ENCODE data around the gene DNAJC10.

Gene DNAJC10

DNA sequence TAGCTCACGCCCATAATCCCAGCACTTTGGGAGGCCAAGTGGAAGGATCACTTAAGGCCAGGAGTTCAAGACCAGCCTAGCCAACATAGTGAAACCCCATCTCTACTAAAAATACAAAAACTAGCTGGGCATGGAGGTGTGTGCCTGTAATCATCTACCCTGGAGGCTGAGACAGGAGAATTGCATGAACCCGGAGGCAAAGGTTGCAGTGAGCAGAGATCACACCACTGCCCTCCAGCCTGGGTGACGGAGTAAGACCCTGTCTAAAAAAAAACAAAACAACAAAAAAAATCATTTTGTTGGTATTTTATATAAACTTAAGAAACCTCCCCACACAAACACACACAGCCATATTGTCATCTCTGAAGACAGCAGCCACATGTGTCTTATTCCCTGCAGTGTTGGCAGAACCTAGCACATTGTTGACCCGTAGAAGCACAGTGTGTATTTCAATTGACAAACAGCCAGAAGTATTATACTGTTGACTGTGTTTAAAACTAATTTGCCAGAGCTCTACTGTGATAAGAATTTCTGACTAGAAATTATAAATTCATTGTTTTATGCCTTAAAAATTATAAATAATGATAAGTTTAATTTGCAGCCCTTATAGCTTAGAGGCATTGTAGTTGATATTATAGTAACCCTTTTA lies 68.1 kb downstream of the DNAJC10 start:
- DNase-seq (ENCODE audit: low read depth in 2 of 2), result no peak

DNA sequence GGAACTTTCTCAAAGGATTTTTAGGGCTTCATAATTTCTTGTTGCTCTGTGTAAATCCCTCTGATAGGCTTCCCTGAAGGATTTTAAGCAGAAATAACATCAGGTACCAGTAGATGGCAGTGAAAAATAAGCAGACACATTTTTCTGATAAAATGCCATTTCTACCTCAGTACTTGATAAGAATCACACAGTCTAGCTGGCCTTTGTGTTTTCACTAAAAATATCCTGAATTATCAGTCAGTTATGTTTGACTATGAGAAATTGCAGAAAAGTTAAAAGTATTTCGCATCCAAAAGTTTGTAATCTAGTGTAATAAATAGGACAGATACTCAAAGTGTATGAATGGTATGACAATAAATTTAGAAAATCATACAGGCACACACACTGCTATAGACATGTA lies 68.7 kb downstream of the DNAJC10 start:
- no peak for DNase-seq (ENCODE audit: low read depth in 2 of 2)

DNA sequence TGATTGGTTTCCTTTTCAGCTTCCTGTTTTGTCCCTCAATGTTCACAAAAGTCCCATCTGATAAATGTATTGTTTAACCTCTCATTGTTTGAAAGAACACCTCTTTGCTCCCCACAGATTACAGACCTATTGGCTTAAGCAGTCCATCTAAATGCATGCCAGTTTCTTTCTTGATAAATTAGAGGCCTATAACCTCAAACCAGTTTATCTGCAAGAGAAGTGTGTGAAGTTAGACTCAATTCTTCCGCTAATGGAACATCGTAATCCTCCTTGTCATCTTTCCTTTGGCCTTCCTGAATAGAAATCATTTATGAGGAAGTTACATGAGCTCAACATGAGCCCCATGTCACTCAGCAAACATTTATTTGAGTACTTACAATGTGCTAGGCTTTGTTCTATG lies 76.4 kb downstream of the DNAJC10 start:
- no peak for DNase-seq (ENCODE audit: low read depth in 2 of 2)

DNA sequence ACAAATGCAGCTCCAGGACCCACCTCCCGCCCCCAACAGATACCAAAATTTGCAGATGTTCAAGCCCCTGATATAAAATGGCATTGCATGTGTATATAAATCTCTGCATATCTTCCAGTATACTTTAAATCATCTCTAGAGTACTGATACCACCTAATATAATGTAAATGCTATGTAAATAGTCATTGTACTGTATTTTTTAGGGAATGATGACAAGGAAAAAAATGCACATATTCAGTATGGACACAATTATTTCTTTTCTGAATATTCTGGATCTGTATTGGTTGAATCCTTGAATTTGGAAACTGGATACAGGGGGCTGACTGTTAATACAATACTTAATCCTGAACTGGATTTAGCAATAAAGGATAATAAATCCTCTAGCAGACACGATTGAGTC lies 82.7 kb downstream of the DNAJC10 start:
- no peak for DNase-seq (ENCODE audit: low read depth in 2 of 2)

DNA sequence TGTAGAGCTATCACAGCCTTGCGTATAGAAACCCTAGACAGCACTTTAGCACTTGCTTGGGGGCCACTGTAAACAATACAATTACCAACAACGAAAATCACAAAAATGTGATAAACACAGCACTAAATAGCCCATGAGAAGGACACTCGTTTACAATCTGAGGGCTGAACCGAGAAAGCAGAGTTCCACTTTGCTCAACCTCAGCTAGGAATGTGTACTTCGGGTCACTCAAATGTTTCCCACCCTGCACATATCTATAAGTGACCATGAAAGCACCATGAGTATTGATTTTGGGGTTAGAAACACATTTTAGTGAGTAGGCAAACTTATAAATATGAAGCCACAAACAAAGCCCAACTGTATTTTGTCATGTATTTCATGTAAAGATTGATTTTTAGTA lies 88.1 kb downstream of the DNAJC10 start:
- no peak for DNase-seq (ENCODE audit: low read depth in 2 of 2)

DNA sequence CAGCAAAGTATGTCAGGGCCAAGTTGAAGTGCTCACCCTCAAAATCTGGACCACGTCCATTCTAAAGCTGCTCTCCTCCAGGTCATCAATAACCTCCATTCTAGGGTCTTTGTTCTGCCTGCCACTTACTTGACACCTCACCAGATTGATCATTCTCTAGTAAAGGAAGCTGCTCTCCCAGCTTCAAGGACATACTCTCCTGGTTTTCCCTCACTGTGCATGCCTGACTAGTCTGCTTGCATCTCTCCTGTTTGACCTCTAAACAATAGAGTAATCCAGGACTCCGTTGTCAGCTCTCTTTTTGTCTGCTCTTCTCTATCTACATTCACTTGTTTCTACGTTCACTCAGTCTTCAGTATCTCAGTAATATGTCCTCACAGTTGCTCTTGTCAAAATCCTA lies 91.3 kb downstream of the DNAJC10 start:
- no peak for DNase-seq (ENCODE audit: low read depth in 2 of 2)

DNA sequence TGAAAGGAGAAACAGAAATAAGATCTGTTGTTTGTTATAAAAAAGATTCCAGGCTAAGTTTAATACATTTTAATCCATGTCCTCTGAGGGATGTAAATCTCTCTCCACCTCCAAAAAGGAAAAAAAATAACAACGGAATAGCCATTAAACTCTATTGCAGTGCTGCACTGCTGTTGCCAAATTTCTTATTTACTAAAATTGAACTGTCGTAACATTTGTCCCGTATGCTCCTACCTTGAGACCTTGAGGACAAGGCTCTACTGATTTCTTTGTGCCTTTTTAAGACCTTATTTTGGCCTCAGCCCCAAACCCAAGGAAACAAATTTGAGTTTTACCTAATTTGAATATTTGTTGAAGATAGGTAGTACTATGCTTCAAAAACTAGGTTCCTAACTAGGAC lies 94.0 kb downstream of the DNAJC10 start:
- DNase-seq (ENCODE audit: low read depth in 2 of 2), result no peak

DNA sequence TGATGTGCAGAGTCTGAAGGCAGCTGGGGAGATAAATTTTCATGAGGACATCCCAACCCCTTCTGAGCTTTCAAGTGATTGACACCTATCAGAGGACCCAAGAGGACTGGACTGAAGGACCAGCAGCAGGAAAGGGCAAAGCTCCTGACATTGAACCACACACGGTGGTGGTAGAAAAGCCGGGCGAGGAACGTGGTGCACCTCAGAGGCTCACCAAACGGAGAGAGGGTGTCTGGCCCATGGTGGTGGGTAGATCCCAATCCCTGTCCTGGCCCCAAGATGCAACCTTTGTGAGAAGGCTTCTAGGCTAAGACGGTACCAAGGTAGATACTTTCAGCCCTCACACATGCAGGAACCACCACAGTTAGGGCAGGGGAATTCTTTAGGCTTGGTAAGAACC lies 98.3 kb downstream of the DNAJC10 start:
- no peak for DNase-seq (ENCODE audit: low read depth in 2 of 2)

DNA sequence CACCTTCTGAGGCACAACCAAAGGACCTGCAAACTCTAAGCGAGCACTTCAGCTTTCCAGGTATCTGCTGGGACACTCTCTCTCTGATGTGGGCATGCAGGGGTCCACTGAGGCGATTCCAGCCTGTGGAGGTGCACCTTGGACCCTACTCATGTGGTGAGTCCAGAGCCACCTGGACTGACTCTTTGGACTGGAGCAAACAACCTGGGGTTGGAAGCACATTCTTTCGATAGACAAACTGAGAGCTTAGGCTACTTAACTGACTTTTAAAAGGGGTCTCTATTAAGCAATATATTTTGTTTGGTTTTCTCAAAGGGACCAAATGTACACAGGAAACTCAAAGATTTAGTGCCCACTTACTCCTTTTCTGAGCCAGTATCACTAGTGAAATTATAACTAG lies 98.7 kb downstream of the DNAJC10 start:
- DNase-seq (ENCODE audit: low read depth in 2 of 2), result no peak

DNA sequence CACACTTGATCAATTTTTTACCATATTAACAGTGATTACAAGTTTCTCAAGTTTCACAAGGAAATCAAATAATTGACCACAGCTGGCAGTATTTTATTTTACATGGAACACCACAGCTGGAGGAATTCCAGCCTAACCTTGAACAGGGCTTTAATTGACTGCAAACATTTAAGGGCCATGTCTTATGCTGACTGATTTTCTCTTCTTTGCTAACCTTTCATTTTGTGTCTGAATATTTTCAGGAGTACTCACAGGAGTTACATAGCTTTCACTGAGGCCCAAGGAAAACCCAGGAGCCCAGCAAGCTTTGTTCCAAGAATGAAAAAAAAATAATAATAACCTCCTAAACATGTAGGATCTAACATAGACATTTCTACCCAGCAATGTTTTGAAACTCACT lies 100.8 kb downstream of the DNAJC10 start:
- DNase-seq (ENCODE audit: low read depth in 2 of 2), result no peak

DNA sequence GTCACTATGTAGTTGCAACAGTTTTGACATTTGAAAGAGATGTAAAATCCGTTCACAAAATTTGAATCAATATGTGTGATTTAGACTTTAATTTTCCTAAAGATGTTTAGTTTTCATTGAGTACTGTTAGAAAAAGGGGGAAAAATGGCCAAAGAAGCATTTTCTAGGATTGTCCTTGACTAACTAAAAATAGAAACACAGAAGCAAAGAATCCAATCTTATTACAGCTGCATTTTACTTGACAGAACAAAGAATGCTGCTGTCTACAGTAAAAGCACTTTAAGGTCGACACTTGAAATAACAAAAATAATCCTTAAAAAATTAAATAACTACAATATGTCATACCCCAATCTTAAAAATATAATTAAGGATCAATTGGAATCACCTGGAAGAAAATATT lies 101.5 kb downstream of the DNAJC10 start:
- no peak for DNase-seq (ENCODE audit: low read depth in 2 of 2)

DNA sequence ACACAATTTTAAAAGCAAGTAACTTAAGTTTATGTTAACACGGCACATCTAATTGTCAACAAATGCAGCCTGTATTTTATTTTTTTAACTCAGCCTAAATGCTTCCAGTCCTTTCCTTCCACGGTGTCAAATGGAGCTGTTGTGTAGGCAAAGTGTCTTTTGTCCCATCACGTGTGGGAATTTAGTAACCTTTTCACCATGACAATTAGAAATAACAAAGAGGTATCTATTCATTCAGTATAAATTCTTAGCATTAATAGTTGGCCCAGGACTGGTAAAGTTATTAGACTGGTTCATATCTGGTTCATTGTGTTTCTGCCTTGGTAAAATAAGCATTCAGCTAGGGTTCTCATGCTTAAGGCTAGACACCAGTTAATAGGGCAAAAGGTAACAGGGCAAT lies 102.4 kb downstream of the DNAJC10 start:
- DNase-seq (ENCODE audit: low read depth in 2 of 2), result no peak

DNA sequence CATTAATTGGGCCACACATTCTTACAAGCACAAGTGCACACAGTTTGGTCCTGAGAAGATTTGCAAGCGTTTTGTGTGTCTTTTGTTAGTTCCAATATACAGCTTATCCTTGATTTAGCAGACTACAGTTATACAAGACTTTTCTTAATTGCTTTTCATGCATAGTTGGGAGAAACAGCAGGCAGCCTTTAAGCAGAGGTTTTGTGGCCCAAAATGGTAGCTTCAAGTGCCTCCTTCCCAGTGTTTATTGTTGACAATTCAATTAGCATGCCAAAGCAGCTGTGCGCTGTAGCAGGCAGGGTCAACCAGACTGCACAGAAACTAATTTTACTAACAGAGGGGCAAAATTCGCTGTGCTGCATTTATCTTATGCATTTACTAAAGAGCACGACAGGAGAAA lies 102.9 kb downstream of the DNAJC10 start:
- DNase-seq (ENCODE audit: low read depth in 2 of 2), result no peak

DNA sequence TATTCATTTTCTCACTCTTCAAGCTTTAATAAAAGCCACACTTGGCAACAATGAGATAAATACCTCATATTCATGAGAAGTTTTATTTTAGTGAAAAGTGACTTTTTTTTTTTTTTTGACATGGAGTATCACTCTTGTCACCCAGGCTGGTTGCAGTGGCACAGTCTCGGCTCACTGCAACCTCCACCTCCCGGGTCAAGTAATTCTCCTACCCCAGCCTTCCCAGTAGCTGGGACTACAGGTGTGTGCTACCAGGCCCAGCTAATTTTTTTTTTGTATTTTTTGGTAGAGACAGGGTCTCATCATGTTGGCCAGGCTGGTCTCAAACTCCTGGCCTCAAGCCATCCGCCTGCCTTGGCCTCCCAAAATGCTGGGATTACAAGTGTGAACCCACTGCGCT lies 103.4 kb downstream of the DNAJC10 start:
- DNase-seq (ENCODE audit: low read depth in 2 of 2), result no peak

DNA sequence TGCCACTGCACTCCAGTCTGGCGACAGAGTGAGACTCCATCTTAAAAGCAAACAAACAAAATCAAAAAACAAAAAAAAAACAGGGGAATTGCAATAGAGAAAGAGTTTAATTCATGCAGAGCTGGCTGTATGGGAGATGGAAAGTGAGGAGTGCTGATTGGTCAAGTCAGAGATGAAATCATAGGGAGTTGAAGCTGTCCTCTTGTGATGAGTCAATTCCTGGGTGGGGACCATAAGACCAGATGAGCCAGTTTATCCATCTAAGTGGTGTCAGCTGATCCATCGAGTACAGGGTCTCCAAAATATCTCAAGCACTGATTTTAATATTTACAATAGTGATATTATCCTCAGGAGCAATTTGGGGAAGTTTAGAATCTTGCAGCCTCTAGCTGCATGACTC lies 105.1 kb downstream of the DNAJC10 start:
- no peak for DNase-seq (ENCODE audit: low read depth in 2 of 2)

DNA sequence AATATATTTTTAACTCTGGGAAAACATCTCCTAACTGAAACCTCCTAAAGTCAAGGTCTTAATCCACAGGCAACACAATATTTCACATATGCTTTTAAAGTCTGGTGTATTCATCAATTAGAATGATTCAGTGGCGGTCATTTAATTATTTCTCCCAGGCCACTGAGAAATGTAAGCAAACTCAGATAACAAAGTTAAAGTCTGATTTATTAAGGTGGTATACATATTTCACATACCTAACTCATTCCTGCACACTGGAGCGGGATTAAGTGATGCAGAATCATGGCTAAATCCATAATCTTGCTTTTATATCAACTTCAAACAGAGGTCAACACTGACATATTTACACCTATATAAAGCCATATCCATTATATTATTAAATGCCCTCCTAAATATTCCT lies 106.7 kb downstream of the DNAJC10 start:
- DNase-seq (ENCODE audit: low read depth in 2 of 2), result no peak

DNA sequence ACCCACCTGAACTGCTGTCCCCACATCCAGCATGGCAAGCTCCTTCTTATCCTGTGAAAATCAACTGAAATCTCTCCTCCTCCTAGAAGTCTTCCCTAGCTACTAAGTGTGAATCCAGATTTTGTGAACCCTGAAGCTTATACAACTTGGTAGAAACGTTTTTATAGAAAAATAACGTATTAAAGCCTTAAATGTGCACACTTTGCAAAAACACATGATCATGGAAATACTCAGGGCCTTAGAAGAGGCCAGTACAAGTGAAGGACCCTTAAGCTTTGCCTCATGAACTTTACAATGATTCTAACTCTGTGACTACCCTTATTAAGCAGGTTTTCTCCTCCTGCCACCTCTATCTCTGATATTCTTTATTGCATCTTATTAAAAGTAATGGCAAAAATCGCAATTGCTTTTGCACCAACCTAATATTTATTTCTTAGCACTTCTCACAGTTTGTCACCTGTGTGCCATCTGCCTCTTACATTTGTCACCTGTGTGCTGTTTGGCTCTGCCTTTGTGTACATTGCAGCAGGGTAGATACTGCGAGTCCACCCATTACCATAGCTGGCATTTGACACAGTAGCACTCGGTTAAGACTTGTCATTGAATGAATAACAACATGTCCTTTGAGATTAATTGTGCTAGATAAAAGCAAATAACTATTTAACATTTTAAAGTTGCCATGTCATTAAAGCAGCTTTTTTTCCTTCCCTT lies 108.2 kb downstream of the DNAJC10 start:
- DNase-seq (ENCODE audit: low read depth in 2 of 2), result no peak

DNA sequence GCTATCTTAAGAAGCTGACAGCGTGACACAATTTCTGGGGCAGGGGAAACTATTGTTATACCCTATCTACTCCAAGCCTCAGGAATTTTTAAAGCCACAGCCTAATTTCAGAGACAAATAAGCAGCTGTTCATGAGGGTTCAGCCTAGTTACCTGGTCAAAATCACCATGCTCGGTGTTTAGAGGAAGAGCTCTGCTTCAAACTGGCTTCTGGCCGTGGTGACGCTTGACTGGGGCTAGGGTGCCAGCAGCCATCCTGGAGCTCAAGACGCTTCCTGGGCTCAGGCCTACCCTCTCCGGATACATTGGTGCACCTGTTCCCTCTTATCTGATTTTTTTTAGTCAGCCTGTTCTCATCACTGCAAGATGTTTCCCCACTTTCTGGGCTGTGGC lies 108.7 kb downstream of the DNAJC10 start:
- DNase-seq (ENCODE audit: low read depth in 2 of 2), result no peak

DNA sequence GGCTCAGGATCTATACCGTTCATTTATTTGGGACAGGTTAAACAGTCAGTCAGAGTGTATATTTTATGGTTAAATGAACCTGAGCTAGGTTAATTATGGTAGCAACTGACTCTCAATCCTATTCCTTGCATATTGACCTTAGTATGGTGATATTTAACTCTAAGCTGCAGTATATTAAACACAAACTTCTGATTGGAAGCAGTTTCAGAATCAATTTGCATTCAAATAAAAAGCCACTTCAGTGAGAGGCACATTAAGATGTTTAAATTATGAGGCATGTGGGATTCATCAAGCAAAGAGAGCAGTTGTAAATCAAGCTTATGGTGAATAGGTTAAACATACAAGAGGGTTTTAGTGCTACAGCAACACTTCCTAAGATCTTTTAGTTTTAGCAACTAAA lies 110.0 kb downstream of the DNAJC10 start:
- DNase-seq (ENCODE audit: low read depth in 2 of 2), result no peak

DNA sequence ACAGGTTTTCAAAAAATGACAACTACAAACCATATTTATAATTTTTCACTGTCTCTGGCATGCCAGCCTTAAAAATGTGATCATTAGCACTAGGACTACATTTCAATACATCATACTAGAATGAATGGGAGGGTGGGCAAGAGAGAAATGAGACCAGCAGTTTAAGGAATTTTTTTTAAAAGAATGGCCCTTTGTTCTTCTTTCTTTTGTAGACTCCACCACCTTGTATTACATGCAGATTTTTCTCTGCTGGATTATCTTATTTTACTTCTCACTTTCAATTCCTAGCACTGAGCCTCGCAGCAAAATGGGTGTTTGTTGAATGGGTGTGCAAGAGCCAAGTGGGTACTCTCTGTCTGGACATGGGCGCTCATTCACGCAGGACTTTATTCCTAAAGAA lies 110.4 kb downstream of the DNAJC10 start:
- no peak for DNase-seq (ENCODE audit: low read depth in 2 of 2)

DNA sequence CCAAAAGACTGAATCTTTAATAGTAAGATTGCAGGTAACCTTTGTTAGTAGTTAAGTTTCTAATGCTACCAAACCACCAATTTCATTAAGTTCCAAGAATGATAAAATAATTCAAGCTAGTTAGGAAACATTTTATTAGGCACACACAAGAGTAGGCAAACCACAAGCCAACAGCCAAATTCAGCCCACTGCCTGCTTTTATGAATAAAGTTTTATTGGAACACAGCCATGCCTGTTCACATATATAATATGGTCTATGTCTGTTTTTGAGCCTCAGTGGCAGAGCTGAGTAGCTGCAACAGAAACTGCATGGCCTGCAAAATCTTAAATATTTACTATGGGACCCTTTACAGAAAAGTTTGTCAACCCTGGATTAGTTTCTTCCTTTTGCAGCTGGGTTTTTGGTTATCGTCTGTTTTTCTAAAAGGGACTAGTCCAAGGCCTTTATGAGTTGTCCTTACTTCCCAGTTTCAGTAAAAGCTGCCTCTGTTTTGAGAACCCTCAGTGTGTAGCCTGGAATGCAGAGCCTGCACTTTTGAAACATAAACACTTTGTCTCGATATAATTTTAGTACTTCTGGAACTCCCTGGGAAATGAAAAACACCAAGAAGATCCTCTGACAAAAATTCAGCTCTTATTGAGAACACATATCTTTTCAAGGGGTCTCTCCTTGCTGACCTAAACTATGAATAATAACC lies 111.3 kb downstream of the DNAJC10 start:
- no peak for DNase-seq (ENCODE audit: low read depth in 2 of 2)

DNA sequence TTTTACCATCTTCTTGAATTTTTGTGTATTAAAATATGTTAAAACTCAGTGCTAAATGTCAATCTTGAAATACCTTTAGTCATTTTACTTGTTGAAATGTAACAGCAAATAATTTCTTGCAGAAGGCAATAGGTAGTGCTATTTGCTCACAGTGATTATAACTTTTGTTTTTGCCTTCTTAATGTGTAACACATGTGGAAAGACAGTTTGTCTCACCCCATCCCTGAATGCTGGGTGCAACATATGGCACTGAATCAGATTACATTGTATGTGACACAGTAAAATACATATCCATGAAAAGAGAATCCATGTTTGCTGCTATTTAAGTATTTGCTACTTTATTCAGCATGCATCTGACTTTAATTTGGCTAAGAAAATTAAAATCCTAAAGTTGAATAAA lies 115.0 kb downstream of the DNAJC10 start:
- DNase-seq (ENCODE audit: low read depth in 2 of 2), result no peak

DNA sequence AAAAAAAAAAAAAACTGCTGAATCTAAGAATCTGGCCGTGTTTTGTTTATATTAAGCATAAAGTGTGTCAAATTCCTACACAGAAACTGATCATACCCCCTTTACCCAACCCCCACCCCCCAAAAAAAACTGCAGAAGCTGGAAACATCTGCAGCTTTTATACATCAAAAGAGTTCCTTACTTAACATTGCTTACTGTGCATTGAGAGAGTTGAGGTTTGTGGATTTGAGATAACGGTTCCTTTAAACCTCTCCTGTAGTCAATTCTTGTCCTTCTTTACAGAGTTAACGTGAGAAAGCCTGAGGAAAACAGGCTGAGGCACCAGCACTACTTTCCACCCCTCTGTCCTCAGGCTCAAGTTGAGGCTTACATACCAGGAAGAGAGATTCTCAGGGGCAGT lies 115.9 kb downstream of the DNAJC10 start:
- no peak for DNase-seq (ENCODE audit: low read depth in 2 of 2)

Measured in stimulated activated CD4-positive, alpha-beta T cell treated with anti-CD3 and anti-CD28 coated beads, Interleukin-1b, Interleukin-23, amount 100 ng/mL, for 1 hour (primary cell).